GM18873 (cell line): ENCODE measurements around the gene GLRB.
"Not testable (repeated sequence)": the region's sequence is repeated elsewhere in the genome, so short reads cannot be mapped to it uniquely, and the experiment has no call there.

ENCODE experiments used
- ATAC-seq: cut with Tn5 transposase; IDR thresholded peaks from one replicate; pipeline ENCODE4 v1.9.1; 2021; ENCODE audit warnings: mild to moderate bottlenecking, moderate library complexity, moderate number of reproducible peaks; ENCODE audit not compliant: unreplicated experiment, low FRiP score

Gene GLRB

DNA sequence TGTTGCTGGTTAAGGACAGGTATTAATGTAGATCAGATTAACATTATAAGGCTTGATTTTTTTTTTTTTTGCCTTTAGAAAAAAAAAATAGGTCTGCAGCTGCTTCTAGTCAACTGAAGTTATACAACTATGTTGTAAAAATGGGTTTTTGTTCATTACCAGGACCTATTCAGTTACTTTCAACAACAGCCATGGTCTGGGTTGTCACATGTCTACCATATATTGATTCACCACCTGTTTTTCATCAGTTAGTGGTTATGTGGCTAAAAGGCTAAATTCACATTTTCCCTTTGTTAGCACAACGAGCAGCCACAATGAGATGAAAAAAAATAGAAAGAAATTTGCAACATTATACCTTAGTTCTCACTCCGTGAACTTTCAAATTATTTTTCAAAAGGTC is 45.5 kb downstream of the GLRB start:
- no peak for ATAC-seq

DNA sequence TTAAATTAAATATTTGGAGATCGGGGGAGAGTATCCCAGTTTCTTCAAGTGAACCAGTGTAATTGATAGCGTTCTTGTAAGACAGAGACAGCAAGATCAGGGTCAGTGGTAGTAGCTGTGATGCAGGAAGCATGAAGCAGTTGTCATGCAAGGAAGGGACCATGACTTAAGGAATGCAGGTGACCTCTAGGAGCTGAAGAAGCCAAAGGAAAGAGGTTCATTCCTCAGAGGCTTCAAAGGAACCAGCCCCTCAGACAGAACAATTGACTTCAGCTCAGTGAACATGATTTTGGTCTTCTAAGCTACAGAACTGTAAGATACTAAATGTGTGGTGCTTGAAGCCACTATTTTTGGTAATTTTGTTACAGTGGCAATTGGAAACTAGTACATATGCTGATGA is 51.6 kb downstream of the GLRB start:
- ATAC-seq = no peak

DNA sequence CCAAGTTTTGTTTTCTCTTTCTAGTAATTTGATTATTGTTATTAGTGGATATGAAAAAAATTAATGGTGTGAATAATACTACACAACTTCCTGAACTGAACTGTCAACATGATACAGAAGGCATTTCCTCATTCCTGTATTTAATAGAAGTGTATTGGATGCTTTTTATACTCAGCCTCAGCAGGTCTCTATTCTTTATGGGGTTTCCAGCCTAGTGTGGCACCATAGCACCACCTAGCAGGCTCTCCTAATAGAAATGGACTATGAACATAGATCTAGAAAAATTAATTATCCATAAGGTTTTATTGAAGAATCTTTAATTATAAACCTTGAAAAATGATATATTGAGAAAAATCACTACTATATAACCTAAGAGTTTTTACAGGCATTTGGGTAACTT is 52.4 kb downstream of the GLRB start:
- no peak for ATAC-seq

DNA sequence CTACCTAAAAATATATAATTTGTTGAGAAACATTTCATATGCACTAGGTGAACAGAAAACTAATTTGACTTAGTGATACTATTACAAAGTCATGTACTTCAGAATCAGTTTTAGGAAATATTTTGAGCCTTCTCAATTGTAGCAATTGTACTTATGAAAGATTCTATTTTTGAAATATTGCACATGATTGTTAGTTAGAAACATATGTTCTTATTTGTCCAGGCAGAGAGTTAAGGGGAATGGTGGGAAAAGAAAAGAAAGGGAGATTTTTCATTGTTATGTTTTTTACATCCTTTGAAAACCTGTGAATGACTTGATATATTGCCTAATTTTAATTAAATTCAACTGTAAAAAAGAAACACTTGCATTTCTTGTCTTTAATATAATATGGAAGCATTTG is 66.0 kb downstream of the GLRB start:
- no peak for ATAC-seq

DNA sequence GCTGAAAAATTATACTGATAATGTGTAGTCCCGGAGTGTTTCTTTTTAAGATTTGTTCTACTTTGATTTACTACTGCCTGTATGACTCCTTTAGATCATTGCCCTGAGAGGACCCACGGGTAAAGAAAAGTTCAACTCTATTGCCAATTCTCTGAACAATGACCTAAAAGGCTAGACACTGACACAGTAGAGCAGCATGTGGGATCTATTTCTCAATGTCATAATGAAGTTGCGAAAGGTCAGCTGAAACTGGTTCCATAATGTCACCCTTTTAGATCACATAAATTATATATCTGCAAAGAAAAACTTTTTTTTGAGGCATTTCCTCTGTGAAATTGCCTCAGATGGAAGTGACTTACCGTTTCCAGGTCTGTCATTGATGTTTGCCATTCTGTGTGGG is 67.4 kb downstream of the GLRB start:
- ATAC-seq = no peak

DNA sequence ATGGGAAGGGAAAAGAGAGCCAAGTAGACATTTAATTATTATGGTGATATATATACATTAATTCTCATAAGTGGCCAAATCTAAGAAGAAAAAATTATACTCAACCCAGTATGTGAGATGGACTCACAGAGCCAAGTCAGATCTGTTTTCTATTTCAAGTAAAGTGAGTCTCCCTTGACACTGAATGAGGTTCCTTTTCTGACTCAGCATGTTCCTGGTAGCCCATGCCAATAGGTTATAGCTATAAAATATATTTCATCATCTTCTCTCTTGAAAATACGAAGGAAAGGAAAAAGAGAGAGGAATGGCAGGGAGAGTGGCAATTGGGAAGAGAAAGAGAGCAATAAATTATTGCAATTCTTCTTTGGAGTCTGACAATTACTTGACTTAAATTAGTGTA is 75.8 kb downstream of the GLRB start:
- ATAC-seq = no peak

DNA sequence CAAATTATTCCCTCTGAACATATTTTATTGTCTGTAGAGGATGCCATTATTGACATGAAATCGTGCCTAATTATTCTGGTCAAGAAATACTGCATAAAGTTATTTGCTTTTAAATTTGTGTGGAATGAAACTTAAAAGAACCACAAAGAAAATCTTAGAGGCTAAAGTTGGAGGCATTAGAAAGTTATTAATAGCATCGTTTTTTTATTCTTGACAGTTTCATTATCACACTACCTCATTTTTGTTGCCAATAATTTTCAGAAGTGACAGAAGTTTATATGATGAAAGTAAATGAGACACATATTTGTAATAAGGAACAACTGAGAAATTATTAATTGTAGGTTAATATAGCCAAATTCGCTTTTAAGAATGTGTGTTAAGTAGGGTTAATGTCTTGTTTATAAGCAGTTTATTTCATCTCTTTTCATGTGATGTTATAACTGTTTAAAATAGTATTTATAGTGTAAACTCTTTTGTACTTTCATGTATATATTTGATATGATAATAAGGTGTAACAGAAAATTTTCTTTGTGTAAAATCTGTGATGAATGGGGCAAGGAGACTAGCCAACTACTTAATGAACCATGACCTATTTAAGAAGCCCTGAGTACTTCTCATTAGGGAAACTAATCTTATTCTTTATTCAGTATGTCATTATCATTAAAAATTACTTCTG is 90.1 kb downstream of the GLRB start:
- no peak for ATAC-seq

DNA sequence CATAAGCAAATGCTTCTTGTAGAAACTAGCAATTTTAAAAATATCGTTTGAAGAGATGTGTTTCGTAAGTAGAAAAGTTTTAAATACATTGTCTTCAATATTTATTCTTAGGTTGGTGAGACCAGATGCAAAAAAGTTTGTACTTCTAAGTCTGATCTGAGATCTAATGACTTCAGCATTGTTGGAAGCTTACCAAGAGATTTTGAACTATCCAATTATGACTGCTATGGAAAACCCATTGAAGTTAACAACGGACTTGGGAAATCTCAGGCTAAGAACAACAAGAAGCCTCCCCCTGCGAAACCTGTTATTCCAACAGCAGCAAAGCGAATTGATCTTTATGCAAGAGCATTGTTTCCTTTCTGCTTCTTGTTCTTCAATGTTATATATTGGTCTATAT is 94.4 kb downstream of the GLRB start:
- ATAC-seq = no peak

DNA sequence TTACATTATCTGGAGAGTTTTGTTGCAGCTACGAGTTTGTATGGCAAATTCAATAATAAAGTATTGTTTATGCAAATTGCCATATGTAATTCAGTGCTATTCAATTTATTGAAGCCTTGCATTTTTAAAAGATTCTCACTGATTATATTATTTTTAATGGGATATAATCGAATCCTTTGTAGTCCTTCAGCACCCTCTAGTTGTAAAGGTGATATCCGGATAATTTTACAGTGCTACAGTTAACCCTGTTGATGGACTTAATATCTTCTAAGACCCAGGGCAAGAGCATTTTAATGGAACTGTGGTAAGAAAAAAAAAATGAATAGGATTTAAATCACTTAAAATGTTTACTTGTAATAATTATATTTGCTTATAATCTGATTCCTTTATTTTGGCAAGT is 96.1 kb downstream of the GLRB start:
- no peak for ATAC-seq

DNA sequence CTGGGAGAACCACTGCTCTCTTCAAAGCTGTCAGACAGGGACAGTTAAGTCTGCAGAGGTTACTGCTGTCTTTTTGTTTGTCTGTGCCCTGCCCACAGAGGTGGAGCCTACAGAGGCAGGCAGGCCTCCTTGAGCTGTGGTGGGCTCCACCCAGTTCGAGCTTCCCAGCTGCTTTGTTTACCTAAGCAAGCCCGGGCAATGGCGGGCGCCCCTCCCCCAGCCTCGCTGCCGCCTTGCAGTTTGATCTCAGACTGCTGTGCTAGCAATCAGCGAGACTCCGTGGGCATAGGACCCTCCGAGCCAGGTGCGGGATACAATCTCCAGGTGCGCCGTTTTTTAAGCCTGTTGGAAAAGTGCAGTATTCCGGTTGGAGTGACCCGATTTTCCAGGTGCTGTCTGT is 104.3 kb downstream of the GLRB start:
- not testable (repeated sequence) for ATAC-seq

DNA sequence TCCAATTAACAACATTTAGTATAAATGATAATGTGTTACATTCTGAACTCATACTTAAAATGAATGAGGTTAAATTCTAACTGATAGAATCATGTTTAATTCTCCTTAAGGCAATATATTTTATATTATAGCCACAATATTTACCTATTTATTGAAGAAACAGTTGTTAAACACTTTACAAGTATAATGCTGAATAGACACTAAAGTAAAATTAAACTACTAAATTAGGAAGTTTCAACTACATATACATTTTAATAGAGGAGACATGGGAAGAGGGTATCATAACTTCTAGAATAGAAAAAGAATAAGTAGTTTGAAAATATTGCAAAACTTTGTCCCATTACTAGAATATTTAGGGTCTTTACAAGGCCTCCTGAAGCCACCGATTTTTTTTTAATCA is 108.3 kb downstream of the GLRB start:
- ATAC-seq = no peak

DNA sequence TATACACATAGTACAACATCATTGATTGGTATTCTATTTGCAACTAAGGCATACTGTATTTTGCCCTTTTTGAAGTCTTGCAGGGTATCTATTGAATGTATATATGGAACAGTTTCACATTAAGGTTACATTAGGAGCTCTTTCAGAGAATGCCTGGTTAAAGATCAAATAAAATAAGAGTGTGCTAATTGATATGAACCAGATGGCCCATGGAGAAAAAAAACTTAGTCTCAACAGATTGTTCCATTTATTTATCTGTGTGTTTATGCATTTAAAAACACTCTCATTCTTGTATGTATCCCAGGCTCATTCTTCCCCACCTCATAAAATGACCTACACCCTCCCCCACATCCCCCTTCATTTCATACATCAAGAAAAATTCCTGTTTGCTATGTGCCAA is 109.4 kb downstream of the GLRB start:
- no peak for ATAC-seq

DNA sequence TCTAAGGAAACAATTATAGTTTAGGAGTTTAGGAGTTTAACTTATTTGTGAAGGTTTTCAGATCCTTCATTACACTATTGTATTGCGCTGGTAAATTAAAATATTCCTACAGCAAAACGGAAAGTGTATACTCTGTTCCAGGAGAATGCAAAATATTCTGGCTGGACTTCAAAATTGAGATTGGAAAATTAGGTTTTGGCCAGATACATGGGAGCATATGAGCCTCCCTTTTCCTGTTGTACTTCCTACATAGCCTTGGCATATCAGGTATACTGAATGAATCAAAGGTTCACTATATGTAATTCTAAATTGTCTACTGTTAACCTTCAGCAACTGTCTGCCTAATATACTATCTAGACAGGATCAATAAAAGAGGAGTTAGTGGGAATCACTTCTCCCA is 119.4 kb downstream of the GLRB start:
- ATAC-seq = no peak

DNA sequence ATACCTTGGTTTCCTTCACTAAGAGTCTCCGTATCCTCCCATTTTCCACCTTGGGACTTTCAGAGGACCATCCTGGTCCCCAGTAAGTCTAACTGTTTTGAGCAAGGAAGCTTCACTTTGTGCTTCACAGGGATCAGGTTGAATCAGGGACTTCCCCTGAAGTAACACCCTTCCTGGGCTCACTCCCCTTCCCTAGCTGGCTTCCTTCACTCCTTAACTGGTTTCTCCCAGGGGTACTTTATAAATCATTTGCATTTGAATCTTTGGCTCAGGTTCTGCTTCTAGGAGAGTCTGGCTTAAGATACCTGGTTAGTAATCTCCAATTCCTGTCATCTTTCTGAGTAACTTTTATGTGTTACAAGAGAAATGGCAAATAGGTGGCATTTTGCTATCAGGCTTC is 120.1 kb downstream of the GLRB start:
- no peak for ATAC-seq

DNA sequence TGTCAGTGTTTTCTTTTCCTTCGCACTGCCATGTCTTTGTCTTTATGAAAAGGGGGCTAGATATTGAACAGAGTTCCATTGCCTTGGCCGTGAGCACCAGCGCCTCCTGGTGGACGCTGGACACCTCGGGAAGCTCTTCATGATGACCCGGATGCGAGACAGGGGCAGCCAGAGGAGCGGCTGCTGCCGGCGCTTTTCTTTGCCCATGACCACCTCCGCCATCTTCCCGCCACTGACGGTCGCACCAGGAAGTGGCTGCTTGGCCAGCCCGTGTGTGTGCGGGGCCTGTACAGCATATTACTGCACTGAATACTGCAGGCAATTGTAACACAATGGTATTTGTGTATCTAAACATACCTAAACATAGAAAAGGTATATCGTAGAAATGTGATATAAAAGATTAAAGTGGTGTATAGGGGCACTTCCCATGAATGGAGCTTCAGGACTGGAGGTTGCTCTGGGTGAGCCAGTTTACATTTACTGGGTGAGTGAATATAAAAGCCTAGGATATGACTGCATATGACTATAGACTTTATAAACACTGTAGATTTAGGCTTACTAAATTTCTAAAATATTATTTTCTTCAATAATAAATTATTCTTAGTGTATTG is 128.8 kb downstream of the GLRB start:
- no peak for ATAC-seq

DNA sequence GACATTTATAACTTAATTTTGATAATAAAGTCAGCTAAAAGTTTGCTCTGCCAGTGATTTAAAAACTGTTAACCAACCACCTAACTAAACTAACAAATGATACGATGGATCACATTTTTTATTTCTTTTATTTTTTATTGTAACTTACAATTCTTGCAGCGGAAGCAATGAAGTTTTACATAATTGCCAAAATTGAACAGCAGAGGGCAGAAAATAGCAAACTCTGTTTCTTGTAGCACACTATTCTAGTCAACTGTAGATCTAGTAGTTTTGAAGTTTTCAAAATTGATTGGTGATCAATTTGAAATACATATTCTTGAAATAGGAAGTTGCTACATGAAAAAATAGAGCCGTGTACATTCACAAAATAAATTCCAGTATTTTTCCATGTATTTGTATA is 141.8 kb downstream of the GLRB start:
- no peak for ATAC-seq

DNA sequence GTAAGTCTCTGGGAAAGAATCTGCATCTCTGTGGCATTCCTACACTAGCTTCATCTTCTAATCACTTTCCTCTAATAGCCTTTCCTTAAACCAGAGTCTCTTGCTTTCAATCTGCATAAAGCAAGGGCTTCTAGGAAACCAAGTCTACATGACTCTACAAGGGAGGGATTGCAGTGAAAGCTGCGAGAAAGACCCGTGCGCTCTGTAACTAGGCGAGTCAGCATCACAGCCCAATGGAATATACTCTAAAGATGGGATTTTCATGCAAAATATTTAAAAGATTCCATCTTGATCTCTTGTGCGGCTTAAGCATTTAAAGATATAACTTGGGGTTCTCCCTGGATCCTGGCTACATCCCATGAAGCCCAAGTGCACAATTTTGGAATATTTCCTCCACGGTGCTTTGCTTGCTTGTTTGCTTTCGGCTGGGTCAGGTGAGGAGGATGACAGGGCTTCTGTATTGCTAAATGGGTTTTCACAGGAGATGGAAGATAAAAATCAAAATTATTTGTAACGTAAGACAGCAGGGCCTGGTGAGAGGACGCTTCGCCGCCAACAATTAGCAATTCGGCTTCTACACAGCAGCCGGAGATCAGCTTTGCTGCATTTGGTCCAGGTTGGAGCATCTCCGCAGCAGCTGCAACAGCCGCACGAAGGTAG is 143.9 kb downstream of the GLRB start:
- ATAC-seq = no peak

DNA sequence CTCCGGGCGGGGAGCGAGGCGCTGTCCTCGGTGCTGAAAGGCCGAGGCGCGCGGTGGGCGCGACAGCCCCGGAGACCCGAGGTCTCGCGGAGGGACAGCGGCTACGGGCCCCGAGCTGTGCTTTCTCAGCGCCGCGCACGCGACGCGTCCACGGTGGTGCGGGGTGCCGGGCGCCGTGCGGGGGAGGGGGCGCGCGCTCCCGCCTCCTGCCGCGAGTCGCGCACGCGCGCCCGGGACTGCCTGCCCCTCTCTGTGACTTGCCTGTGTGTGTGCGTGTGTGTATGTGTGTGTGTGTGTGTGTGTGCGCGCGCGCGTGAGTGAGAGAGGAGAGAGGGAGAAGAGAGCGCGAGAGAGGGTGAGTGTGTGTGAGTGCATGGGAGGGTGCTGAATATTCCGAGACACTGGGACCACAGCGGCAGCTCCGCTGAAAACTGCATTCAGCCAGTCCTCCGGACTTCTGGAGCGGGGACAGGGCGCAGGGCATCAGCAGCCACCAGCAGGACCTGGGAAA is 144.5 kb downstream of the GLRB start, which contains the start of gene GRIA2:
Gene GRIA2 (plus strand): TSS at position 358 of the 511 bp plus-strand sequence. CDS start 315 bp downstream, outside the sequence.
- no peak for ATAC-seq

DNA sequence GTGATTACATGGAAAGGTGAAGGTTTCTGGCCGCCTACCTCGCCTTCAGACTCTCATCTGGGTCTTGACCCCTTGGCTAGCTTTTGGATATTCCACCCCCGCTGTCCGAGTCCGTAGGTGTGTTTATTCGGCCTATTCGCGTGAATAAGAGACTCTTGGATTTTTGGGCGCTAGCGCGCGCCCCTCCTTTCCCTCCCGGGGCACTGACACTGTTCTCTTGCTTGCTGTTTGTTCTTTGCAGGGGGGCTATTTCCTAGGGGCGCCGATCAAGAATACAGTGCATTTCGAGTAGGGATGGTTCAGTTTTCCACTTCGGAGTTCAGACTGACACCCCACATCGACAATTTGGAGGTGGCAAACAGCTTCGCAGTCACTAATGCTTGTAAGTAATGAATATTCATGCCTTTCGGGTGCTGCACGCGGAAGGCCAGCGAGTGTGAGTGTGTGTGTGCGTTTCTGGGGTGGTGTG is 145.5 kb downstream of the GLRB start:
- ATAC-seq = no peak
